ENCODE results near the gene GALNT17. TPM values are rescaled to one million over a fixed set of nuclear protein-coding genes. Genes with fewer than 3 reads are reported as not detected.
"Not testable (repeated sequence)": the region's sequence is repeated elsewhere in the genome, so short reads cannot be mapped to it uniquely, and the experiment has no call there.

GALNT17 gene
- total RNA-seq, 2 experiments from 2014 or later, result not detected

- no peak overlapping the region for H3K4me3 Mint-ChIP-seq
- H3K27me3 Mint-ChIP-seq, result no peaks in the 10 kb centered on the region
- no peak for DNase-seq
- CTCF ChIA-PET, result no interaction called here
- H3K36me3 Mint-ChIP-seq, result no peaks in the 10 kb centered on the region
- POLR2A ChIA-PET, result no interaction called here
- peaks cover 8% of the 10 kb centered on the region for H3K9me3 Mint-ChIP-seq
- no peaks in the 10 kb centered on the region for H3K4me1 Mint-ChIP-seq (ENCODE audit: low read depth)
- intact Hi-C loops (cut with micrococcal nuclease), result no loop called here
- no peak overlapping the region for H3K27ac Mint-ChIP-seq
Observed at GRCh38 chr7:71574153-71574860, 442.4 kb downstream of the GALNT17 start.

- no peak overlapping the region for H3K27ac Mint-ChIP-seq
- DNase-seq, result no peak
- H3K4me3 Mint-ChIP-seq, result no peak overlapping the region
- POLR2A ChIA-PET, result no interaction called here
- no peaks in the 10 kb centered on the region for H3K36me3 Mint-ChIP-seq
- H3K4me1 Mint-ChIP-seq (ENCODE audit: low read depth), result no peaks in the 10 kb centered on the region
- intact Hi-C loops (cut with micrococcal nuclease), result no loop called here
- CTCF ChIA-PET, result no interaction called here
- peaks cover 11% of the 10 kb centered on the region for H3K9me3 Mint-ChIP-seq
- H3K27me3 Mint-ChIP-seq, result no peaks in the 10 kb centered on the region
Observed at GRCh38 chr7:71580027-71580426, 448.1 kb downstream of the GALNT17 start.

GRCh38 chr7:71584256-71584655 is 452.3 kb downstream of the GALNT17 start:
- intact Hi-C loops (cut with micrococcal nuclease), result no loop called here
- ChIA-PET CTCF (no interaction called here), POLR2A (no interaction called here)
- H3K4me3 Mint-ChIP-seq, result no peak overlapping the region
- no peaks in the 10 kb centered on the region for H3K36me3 Mint-ChIP-seq
- H3K27ac Mint-ChIP-seq, result no peak overlapping the region
- DNase-seq, result no peak
- no peaks in the 10 kb centered on the region for H3K27me3 Mint-ChIP-seq
- H3K9me3 Mint-ChIP-seq, result peaks cover 8% of the 10 kb centered on the region
- no peaks in the 10 kb centered on the region for H3K4me1 Mint-ChIP-seq (ENCODE audit: low read depth)

- ChIA-PET POLR2A (no interaction called here), CTCF (no interaction called here)
- H3K27ac Mint-ChIP-seq, result no peak overlapping the region
- H3K27me3 Mint-ChIP-seq, result no peaks in the 10 kb centered on the region
- H3K9me3 Mint-ChIP-seq, result peaks cover 17% of the 10 kb centered on the region
- H3K36me3 Mint-ChIP-seq, result no peaks in the 10 kb centered on the region
- intact Hi-C loops (cut with micrococcal nuclease), result no loop called here
- H3K4me1 Mint-ChIP-seq (ENCODE audit: low read depth), result no peaks in the 10 kb centered on the region
- H3K4me3 Mint-ChIP-seq, result no peak overlapping the region
- DNase-seq, result no peak
Observed at GRCh38 chr7:71591876-71592275, 459.9 kb downstream of the GALNT17 start.

DNA sequence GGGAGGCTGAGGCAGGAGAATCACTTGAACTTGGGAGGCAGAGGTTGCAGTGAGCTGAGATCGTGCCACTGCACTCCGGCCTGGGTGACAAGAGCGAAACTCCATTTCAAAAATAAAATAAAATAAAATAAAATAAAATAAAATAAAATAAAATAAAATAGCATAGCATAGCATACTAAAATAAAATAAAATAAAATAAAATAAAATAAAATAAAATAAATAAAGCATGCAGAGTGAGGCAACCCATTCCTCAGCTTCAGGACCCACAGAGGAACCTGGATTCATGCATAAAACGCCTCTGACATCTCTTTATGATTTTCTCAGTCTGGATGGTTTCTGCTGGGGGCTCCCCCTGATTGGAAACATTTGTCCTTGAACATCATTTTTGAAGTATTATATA is 460.4 kb downstream of the GALNT17 start:
- H3K4me3 Mint-ChIP-seq; POLR2A ChIA-PET; CTCF ChIA-PET; H3K4me1 Mint-ChIP-seq (ENCODE audit: low read depth); DNase-seq; H3K27me3 Mint-ChIP-seq; H3K27ac Mint-ChIP-seq; intact Hi-C loops (cut with micrococcal nuclease); H3K36me3 Mint-ChIP-seq: not testable (repeated sequence)
- H3K9me3 Mint-ChIP-seq, result peaks cover 17% of the 10 kb centered on the region

DNA sequence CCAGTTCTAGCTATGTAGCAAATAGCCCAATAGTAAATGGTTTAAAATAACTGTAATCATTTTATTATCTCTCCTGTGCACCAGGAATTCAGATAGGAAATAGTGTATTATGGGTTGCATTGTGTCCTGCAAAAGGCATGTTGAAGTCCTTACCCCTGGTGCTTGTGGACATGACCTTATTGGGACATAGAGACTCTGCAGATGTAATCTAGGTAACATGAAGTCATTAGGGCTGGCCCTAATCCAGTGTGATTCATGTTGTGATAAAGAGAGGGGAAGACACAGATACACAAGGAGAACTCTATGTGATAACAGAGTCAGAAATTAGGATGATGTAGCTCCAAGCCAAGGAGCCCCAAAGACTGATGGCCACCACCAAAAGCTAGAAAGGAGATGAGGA is 462.8 kb downstream of the GALNT17 start:
- Mint-ChIP-seq H3K9me3 (peaks cover 17% of the 10 kb centered on the region), H3K36me3 (no peaks in the 10 kb centered on the region), H3K4me1 (ENCODE audit: low read depth) (no peaks in the 10 kb centered on the region), H3K27me3 (no peaks in the 10 kb centered on the region), H3K4me3 (no peak overlapping the region), H3K27ac (no peak overlapping the region)
- DNase-seq, result no peak
- ChIA-PET CTCF (no interaction called here), POLR2A (no interaction called here)
- intact Hi-C loops (cut with micrococcal nuclease), result no loop called here

DNA sequence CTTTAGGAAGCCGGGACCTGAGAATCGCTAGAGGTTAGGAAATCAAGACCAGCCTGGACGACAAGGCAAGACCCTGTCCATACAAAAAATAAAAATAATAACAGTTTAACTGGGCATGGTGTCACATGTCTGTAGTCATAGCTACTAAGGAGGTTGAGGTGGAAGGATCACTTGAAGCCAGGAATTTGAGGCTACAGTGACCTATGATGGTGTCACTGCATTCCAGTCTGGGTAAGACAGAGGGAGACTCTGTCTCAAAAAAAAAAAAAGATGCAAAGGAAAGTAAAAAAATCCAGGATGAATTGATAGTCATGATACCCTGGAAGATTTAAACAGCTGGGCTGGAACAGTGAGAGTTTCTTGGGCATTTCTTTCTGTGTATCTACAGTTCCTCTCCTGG is 463.2 kb downstream of the GALNT17 start:
- CTCF ChIA-PET, result no interaction called here
- H3K27ac Mint-ChIP-seq, result no peak overlapping the region
- H3K4me3 Mint-ChIP-seq, result no peak overlapping the region
- no peaks in the 10 kb centered on the region for H3K27me3 Mint-ChIP-seq
- H3K4me1 Mint-ChIP-seq (ENCODE audit: low read depth), result no peaks in the 10 kb centered on the region
- DNase-seq, result no peak
- intact Hi-C loops (cut with micrococcal nuclease), result no loop called here
- POLR2A ChIA-PET, result no interaction called here
- no peaks in the 10 kb centered on the region for H3K36me3 Mint-ChIP-seq
- peaks cover 17% of the 10 kb centered on the region for H3K9me3 Mint-ChIP-seq

- peaks cover 19% of the 10 kb centered on the region for H3K9me3 Mint-ChIP-seq
- no peaks in the 10 kb centered on the region for H3K36me3 Mint-ChIP-seq
- POLR2A ChIA-PET, result no interaction called here
- H3K27me3 Mint-ChIP-seq, result no peaks in the 10 kb centered on the region
- no peaks in the 10 kb centered on the region for H3K4me1 Mint-ChIP-seq (ENCODE audit: low read depth)
- H3K27ac Mint-ChIP-seq, result no peak overlapping the region
- no peak for DNase-seq
- H3K4me3 Mint-ChIP-seq, result no peak overlapping the region
- CTCF ChIA-PET, result no interaction called here
- intact Hi-C loops (cut with micrococcal nuclease), result no loop called here
Observed at GRCh38 chr7:71598553-71598952, 466.6 kb downstream of the GALNT17 start.

- Mint-ChIP-seq H3K4me1 (ENCODE audit: low read depth) (no peaks in the 10 kb centered on the region), H3K27ac (no peak overlapping the region), H3K4me3 (no peak overlapping the region), H3K9me3 (peaks cover 18% of the 10 kb centered on the region), H3K27me3 (no peaks in the 10 kb centered on the region), H3K36me3 (no peaks in the 10 kb centered on the region)
- intact Hi-C loops (cut with micrococcal nuclease), result no loop called here
- no peak for DNase-seq
- POLR2A ChIA-PET, result no interaction called here
- CTCF ChIA-PET, result no interaction called here
Observed at GRCh38 chr7:71601851-71602250, 469.9 kb downstream of the GALNT17 start.

GRCh38 chr7:71604818-71605414 is 473.0 kb downstream of the GALNT17 start:
- Mint-ChIP-seq H3K9me3 (peaks cover 34% of the 10 kb centered on the region), H3K36me3 (no peaks in the 10 kb centered on the region), H3K4me3 (no peak overlapping the region), H3K4me1 (ENCODE audit: low read depth) (no peaks in the 10 kb centered on the region), H3K27ac (no peak overlapping the region), H3K27me3 (no peaks in the 10 kb centered on the region)
- intact Hi-C loops (cut with micrococcal nuclease), result no loop called here
- POLR2A ChIA-PET, result no interaction called here
- no peak for DNase-seq
- CTCF ChIA-PET, result no interaction called here

- H3K4me3 Mint-ChIP-seq, result no peak overlapping the region
- CTCF ChIA-PET, result no interaction called here
- POLR2A ChIA-PET, result no interaction called here
- no peaks in the 10 kb centered on the region for H3K27me3 Mint-ChIP-seq
- no peaks in the 10 kb centered on the region for H3K4me1 Mint-ChIP-seq (ENCODE audit: low read depth)
- H3K36me3 Mint-ChIP-seq, result no peaks in the 10 kb centered on the region
- peaks cover 24% of the 10 kb centered on the region for H3K9me3 Mint-ChIP-seq
- no peak for DNase-seq
- intact Hi-C loops (cut with micrococcal nuclease), result no loop called here
- no peak overlapping the region for H3K27ac Mint-ChIP-seq
Observed at GRCh38 chr7:71611986-71612385, 480.0 kb downstream of the GALNT17 start.

DNA sequence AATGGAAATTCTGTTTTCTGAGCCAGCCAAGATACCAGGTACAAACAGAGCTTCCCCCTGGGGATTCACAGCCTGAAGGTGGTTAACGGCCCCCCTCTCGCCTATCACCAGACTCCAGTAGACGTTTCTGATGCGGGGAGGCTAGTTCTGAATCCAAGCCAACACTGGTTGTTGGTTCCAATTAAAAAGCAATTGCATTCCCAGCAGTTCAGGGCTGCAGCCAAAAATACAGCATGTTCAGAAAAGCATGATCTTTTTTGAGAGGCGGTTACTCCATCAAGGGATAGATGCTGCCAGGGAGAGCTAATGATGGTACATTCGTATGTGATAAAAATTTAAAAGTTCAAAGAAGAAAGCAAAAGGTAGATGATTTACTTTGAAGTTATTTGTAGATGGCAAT is 481.0 kb downstream of the GALNT17 start:
- Mint-ChIP-seq H3K27me3 (no peaks in the 10 kb centered on the region), H3K9me3 (peaks cover 16% of the 10 kb centered on the region), H3K27ac (no peak overlapping the region), H3K36me3 (no peaks in the 10 kb centered on the region), H3K4me1 (ENCODE audit: low read depth) (no peaks in the 10 kb centered on the region), H3K4me3 (no peak overlapping the region)
- POLR2A ChIA-PET, result no interaction called here
- intact Hi-C loops (cut with micrococcal nuclease), result no loop called here
- CTCF ChIA-PET, result no interaction called here
- DNase-seq, result no peak

DNA sequence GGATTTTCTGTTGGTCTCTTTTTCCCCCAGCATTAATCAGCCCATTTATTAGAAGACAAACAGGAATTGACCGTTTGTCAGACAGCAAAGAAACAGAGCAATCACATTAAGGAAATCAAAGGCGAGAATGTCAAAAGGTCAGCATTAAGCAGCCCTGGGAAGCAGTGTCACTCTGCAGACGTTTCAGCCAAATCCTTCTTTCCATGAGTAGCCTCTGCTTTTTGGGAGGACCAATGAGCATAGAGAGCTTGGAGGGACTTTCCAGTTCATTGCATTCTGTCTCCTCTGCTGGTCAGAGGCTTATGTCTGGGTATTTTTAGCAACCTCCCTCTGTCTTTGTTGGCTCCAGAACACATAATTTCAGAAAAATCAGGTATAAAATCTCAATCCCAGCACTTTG is 481.4 kb downstream of the GALNT17 start:
- H3K27me3 Mint-ChIP-seq, result no peaks in the 10 kb centered on the region
- no peaks in the 10 kb centered on the region for H3K36me3 Mint-ChIP-seq
- no peak for DNase-seq
- CTCF ChIA-PET, result no interaction called here
- no peak overlapping the region for H3K4me3 Mint-ChIP-seq
- peaks cover 15% of the 10 kb centered on the region for H3K9me3 Mint-ChIP-seq
- no peak overlapping the region for H3K27ac Mint-ChIP-seq
- H3K4me1 Mint-ChIP-seq (ENCODE audit: low read depth), result no peaks in the 10 kb centered on the region
- POLR2A ChIA-PET, result no interaction called here
- intact Hi-C loops (cut with micrococcal nuclease), result no loop called here
